ENCODE data around the gene CADM2.

Gene CADM2

DNA sequence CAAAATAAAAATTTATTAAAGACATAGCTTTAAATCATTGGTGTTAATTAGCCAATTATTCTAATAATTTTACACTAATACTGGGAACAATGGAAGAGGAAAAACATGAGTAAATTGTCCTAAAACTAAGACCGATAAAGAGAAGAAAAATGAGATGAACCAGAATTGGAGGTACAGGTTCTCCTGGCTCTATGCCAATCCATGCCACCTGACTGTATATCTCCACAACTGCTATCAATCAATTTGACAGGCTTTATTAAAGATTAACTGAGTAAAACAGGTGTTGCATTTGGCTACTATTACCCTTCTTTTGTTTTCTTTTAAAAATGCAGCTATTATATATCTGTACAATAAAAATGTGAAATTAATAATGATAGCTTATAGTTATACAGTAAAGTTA is 850.0 kb downstream of the CADM2 start:
- DNase-seq (ENCODE audit: low read depth) = no peak

DNA sequence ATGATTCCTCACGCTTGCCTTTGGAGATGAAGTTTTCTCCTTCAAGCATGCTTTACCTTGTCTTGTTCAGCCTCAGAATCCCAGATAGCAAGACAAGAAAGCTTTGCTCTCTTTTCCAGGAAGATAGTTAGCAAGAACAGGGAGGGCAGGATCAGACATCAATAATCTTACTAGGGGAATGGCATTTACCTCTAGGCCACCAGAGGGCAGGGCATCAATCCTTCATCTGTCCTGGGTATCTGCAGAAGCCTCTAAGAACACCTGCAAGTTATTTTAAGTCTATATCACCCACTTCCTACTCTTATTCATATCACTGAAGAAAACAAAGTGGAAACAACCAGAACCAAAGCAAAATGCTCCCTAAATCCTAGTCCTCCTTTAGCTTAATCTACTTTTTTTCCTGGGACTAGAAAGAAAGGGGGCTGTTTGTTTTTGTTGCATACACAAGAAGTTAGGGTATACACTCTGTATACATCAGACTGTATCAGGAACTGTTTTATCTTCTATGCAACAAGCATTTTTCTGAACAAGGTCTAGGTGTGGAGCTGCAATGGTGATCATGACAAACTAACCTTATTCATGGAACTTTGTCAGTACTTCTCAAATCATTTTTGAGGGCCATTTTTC is 862.5 kb downstream of the CADM2 start:
- no peak for DNase-seq (ENCODE audit: low read depth)

DNA sequence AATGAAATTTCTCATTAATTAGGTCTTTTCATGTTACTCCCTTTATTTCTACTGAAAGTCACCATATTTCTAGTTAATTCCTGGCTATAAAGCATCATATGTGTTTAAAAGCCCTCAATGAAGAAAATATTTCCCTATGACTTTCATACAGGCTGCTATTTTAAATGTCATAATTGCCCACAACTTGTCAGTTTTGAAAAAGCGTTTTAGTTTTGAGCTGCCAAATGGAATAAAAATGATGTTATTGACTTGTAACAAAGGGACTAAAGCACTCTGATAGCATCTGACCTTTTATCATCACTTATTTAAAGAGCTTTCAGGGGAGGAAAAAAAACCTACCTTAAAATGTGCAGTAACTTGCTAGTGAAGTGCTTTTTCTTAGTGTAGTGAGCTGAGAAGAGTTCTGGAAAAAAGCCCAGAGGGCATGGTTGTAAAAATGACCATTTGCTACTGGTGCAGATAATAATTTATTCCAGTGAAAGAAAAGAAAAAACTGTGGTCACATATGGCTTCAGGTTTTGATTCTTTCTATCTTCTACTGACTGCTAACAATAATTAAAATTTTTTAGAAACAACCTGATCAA is 877.2 kb downstream of the CADM2 start:
- DNase-seq (ENCODE audit: low read depth) = no peak

DNA sequence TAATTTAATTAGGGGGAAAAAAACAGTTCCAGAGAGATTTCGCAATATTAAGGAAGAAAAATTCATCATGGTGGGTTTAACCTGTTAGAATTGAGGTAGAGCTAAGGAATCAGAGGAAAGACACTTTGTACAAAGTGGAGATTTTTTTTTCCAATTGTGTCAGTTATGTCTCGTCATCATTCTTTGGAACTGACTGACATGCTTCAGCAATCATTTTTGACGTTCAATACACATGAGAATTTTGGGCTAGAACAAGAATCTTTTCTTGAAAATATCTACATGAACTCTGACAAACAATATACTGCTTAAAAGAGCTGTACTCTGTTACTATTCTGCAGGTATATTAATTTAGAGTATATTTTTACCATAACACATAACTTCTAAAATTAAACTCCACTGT is 878.6 kb downstream of the CADM2 start:
- no peak for DNase-seq (ENCODE audit: low read depth)

DNA sequence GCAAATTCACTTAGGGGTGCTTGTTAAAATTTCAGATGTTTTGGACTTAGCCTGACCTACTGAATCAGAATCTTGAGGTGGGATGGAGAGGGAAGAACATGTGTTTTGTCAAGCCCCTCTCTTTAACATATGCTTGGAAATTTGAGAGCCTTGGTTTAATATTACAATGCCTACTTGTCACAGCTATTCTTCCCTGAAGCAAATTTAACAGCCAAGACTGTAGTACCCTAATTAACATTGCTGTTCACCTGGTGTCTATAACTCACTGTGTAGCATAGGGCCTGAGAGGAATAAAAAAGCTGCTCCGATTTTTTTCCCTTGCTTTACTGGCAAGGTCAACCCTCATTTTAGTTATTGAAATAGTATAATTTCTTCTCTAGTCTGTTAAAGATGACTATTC is 880.1 kb downstream of the CADM2 start:
- no peak for DNase-seq (ENCODE audit: low read depth)

DNA sequence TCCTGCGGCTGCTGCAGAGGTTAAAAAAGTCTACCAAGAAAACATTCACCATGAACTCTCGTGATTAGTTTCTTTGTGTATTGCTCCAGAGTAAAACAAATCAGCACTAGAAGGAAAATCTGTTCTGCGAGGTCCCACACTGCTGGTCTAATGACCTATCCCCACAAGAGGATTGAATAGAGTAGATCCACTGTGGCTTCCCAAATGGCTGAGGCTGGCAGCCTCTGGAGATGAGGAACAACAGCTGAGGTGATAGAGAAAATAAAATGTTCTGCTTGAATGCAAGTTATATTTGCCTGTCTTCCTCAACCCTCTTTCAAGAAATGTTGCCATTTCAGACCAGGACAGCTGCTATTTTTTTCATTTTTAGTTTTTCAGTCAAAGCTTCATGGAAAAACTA is 883.3 kb downstream of the CADM2 start:
- DNase-seq (ENCODE audit: low read depth) = no peak

DNA sequence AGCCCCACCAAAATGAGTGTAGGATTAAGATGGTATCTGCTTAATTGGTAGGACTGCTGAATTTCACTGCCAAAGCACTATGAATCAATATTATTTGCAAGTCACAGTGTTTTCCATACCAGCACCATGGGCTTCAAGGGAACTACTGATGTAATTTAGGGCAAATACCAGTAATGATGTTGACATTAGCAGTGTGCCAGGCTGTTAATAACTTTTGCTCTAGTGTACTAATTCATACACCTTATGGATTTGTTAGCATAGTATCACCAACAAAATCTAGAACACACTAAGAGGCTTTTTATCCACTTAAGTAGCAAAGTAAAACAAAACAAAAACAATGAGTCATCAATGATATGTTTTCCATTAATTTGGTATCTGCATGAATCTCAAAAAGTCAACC is 888.2 kb downstream of the CADM2 start:
- no peak for DNase-seq (ENCODE audit: low read depth)

DNA sequence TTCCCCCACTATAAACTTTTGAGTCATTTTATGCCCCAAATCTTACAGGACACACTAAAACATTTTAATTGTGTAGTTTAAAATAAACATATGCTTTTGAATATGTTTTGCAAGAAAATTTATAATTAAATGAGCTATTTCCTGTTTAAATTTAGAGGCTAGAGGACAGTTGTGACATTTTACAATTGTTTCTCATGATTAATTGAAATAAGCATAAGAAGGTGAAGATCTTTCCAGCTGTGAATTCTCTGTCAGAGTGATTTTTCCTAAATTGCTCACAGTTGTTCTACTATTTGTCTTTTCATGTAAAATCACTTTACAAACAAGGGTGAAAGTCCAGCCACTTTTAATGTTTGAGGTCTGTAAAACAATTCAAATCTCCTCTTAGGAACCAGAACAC is 892.3 kb downstream of the CADM2 start:
- DNase-seq (ENCODE audit: low read depth) = no peak

DNA sequence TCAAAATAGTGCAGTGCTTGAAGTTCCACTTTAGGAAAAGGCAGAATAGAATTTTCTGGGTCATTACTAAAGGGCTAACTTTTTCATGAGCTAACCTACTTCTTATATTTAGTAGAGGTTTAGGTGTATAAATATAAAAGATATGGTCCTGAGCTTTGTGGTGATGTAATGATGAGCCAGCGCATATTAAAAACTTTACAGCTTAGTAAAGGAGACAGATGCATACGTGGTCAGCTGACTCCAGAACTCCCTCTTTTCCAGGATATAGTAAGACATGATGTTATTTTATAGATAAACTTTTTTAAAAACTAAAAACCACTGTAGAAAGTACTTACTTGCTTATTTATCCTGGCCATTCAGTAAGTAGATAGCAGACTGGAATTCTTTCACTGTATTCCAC is 895.0 kb downstream of the CADM2 start:
- no peak for DNase-seq (ENCODE audit: low read depth)

DNA sequence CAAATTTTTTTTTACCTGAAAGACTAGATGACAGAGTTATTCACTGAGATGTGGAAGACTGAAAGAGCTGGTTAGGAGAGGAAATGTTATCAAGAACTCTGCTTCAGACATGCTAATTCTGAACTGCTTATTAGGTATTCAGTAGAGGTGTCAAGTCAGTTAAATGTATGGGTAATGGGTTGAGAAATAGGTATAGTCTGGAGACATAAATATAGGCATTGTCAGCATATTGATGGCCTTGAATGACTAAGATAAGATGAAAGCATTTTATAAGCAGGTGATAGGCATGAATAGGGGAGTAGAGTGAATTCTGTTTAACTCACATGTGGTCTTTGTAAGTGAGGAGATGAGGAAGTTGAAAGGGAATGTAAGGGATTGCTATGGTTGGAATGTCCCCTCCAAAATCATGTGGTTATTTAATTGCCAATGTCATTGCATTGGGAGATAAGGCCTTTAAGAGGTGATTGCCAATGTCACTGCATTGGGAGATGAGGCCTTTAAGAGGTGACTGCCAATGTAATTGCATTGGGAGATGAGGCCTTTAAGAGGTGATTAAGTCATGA is 904.2 kb downstream of the CADM2 start:
- DNase-seq (ENCODE audit: low read depth) = no peak

DNA sequence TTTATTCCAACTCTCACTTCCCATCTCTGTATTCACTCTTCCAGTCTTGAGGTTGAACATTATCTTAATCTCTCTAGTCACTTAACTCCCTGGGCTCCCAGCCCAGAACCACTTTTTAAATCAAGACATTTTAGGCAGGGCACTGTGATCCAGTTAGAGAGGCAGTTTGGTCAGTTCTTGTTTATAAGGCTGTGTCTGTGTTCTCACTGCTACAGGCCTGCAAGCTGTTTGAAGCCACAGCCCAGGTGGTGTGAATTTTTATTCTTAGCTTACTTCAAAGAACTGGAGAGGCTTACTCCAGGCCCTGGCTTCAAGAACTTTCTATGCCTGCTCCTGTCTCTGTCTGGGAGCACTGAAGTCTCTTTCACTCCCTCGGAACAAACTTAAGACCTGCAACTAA is 906.1 kb downstream of the CADM2 start:
- DNase-seq (ENCODE audit: low read depth) = no peak

DNA sequence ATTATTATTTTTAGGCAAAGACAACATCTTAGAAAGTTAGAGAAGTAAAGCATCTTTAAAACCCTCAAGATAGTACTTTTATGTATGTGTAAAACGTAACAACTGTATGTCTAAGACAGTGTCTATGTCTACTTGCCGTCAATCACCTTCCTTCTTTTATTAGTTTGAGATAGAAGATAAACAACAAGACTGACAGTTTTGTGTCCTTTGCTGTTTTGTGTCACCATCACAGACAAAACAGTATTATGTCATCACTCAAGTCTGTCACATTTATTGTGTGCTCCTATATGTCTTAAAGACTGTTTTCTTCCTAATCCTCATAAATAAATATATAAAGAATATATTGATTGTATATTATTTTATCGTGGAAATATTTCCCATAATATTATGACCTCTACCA is 908.3 kb downstream of the CADM2 start:
- DNase-seq (ENCODE audit: low read depth) = no peak

DNA sequence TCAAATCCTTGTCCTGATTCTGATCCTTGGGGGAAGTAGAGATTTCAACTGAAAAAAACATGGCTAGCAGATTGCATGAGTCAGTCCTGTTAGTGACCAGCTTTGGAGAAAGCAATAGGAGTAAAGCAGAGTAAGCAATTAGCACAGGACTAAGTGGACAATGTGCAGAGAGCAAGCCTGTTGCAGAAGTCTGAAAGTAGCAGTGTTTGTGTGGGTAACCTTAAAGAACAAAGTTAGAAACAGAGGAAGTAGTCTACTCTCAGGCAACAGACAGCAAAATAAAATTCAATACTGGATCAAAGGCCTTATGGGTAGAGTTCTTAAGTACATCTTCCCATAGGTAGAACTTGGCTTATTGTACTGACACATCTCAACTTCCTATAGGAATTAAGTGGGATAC is 916.8 kb downstream of the CADM2 start:
- DNase-seq (ENCODE audit: low read depth) = no peak

DNA sequence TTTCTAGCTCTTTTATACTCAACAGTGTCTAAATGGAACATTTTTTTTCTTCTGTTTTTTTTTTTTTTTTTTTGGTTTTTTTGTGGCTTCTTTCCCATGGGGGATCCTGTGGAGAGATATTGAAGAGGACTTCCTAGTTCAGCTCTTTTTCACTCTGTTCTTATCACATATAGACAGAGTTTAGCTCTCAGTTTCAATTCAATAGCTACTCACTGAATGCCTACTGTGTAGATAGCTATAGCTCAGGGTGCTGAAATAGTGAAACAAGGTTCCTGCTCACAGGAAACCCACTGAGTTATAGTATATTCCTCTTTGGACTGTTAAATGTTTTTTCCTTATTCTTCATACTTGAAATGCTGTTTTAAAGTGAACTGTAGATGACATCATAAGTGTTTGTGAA is 918.8 kb downstream of the CADM2 start:
- DNase-seq (ENCODE audit: low read depth) = no peak

DNA sequence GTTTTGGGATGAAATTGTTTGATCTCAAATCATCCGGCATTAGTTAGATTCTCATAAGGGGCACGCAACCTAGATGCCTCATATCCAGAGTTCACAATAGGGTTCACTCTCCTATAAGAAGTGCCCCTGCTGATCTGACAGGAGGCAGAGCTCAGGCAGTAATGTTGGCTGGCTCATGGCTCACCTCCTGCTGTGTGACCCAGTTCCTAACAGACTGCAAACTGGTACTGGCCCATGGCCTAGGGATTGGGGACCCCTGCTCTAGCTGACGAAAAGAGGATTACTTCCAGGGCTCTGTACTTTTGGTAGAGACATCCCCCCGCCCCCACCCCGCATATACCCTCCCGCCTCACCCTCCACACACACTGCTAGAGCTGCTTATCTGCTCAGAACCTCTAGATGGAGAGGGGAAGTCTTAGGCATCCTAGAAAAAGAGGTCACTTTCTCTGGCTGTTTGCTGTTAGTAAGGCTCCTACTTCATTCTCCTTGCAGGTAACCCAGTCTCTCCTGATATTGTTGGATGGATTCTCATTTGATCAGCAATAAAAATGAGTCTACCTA is 923.1 kb downstream of the CADM2 start:
- DNase-seq (ENCODE audit: low read depth) = no peak

DNA sequence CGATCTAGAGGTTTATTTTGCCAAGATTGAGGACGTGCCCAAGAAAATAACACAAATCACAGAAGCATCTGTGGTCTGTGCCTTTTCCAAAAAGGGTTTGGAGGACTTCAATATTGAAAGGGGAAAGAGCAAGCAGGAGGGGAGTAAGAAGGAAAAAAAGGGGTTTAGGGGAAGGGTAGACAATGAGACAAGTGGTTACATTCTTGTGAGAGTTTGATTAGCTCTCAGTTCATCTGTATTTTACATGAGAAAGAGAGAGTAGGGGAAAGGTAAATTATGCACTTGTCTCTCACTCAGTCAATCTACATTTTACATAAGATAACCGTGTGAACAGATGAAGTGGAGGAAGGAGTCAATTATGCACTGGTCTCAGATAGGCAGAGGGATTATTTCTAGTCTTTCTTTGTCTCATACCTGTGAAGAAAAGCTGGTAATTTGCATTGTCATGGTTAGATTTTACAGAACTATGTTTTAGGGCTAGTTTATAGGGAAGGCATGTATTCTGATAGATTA is 931.3 kb downstream of the CADM2 start:
- DNase-seq (ENCODE audit: low read depth) = no peak

DNA sequence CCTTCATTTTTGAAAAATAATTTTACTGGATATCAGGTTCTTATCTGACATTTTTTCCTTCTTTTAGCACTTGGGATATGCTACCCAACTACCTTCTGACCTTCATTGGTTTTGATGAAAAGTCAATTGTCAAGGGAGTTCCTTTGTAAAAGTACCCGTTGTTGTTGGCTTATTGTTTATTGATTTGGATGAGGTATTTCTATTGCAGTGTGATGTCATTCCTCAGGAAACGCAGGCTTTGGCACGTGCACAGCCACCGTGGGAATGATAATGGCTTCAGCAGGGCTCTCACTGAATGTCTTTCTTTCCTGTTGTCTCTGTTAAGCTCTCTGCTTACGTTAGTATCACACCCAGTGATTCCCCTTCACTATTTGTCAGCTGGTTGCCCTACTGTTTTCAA is 944.6 kb downstream of the CADM2 start:
- DNase-seq (ENCODE audit: low read depth) = no peak

DNA sequence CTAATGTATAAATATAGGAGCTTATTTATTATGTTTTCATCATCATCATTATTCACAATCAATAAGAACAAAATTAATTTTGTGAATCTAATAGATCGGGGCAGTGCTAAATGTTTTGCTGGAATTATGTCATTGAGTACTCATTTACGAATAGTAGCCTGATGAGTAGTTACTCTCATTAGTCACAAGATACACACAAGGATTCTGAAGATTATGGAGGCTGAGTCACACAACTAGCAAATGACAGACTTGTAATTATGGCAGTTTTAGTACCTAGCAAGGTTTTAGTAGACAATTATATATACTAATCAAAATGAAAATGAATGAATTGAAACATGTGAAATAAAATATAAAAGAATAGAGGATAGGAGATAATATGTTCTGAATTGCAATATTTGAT is 954.2 kb downstream of the CADM2 start:
- no peak for DNase-seq (ENCODE audit: low read depth)

DNA sequence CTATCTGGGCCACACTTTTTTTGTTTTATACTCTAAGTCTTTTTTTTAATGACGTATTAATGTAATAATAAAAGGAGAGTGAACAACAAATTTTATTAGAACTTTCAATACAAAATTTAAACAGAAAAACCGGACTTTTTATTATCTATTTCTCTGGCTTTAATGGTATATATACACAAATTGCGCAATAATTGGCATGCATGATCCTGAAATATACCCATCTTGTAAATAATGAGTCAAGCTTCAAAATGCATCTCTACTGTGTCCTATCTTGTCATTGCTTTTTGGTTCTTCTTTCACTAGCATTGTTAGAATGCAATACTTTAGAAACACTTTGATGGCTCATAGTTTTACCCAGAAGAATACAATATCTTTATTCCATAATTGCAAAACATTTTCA is 963.6 kb downstream of the CADM2 start:
- DNase-seq (ENCODE audit: low read depth) = no peak

DNA sequence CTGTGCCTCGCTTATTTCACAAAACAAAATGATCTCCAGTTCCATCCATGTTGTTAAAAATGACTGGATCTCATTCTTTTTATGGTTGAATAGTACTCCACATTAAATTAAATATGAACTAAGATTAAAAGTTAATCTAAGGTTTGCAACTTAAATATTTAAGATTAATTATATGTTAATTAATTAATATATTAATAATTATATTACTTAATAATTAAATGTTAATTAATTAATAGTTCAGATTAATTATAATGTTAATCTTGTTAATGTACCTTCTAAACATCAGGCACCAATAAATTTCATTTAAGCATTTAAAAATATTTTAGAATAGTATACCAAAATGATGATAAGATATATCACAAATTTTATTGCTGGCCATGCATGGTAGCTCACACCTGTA is 971.9 kb downstream of the CADM2 start:
- no peak for DNase-seq (ENCODE audit: low read depth)

DNA sequence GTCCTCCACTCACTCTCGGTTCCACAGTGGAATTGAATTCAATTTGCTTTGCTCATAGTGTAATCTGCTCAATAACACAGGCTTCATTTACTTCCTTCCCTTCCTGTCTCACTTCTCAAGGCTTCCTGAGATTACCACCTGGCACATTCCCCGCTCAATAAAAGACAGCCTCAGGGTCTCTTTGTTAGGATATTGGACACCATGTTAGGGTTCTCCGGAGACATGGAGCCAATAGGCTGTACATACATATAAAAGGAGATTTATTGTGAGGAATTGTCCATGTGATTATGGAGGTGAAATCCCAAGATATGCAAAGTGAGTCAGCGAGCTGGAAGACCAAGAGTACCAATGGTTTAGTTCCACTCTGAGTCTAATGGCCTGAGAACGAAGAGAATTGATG is 974.5 kb downstream of the CADM2 start:
- no peak for DNase-seq (ENCODE audit: low read depth)

DNA sequence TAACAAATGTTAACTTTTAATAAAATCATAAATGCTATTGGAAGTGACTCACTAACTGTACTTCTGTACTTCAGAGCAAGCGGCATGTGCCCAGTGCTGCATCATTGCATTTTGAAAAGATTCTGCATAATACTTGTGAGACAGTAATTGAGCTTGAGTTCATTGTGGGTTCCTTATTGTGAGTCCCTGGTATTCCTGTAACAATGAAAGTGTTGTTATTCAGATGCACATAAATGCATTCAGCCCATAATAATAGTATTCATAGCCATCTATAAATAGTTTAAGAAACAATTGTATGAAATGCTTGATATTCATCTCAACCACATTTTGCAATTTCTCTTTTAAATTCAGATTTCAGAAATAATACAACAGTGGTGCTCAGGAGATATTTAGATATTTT is 976.4 kb downstream of the CADM2 start:
- no peak for DNase-seq (ENCODE audit: low read depth)

DNA sequence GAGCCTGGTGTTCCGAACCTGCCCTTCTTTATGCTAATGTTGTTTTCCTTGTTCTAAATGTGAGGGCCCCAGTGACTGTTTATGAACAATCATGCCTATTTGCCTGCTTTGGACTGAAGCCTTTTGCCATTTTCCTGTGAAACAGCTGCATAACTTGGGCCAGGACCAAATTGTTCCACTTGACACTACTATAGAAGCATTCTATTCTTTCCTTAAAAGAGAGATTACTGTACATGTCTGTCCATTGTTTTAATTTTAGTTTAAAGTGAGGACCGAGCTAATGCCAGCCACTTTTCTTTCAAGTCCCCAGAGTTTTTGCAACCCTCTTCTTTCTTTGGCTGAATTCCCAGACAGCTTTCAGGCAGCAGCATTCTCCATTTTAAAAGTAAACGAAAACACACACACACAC is 980.3 kb downstream of the CADM2 start:
- no peak for DNase-seq (ENCODE audit: low read depth)

DNA sequence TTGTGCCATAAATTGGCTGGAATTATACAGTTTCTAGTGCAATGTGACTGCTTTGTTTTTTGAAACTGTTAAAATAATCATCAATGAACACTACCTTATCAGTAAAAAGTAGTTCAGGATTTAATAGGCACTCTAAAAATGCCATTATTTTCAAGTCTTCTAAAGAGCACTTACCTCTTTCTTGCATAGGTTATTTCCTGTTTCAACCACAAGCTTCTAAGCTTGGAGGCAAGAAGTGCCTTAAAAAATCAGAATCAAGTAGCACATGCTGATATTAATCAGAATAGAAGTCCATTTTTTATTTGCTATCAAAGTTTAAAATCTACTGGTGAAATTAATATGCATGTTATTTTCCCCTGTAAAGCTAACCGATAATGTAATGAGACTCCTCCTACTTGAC is 991.6 kb downstream of the CADM2 start:
- no peak for DNase-seq (ENCODE audit: low read depth)

Measured in stimulated activated CD8-positive, alpha-beta memory T cell treated with anti-CD3 and anti-CD28 coated beads, Interleukin-15, amount 100 ng/mL, for 24 hours (primary cell).